HT-29 (cell line): ENCODE measurements around the gene MTMR6. TPM values are rescaled to one million over a fixed set of nuclear protein-coding genes. Genes with fewer than 3 reads are reported as not detected.

ENCODE experiments used
- DNase-seq: peaks from one replicate; pipeline ENCODE4 v3.0.0-alpha.2; 2015; ENCODE audit warnings: low spot score
- total RNA-seq: library from RNA; depleted of rRNA; stranded (reverse); fragments of >200 nt; shearing (Covaris generic); gene quantifications from 2 replicates; pipeline ENCODE4 v1.2.3, GENCODE V29; 2014; rRNA removed

Gene MTMR6
- total RNA-seq, 1 experiment from 2014 or later = 8.0 TPM

GRCh38 chr13:25217023-25217885, 70.0 kb downstream of the MTMR6 start:
- no peak for DNase-seq

- no peak for DNase-seq
These were observed 72.1 kb downstream of the MTMR6 start for GRCh38 chr13:25215253-25215575.

GRCh38 chr13:25214491-25215252, 72.6 kb downstream of the MTMR6 start:
- no peak for DNase-seq

- DNase-seq = no peak
These were observed 73.6 kb downstream of the MTMR6 start for GRCh38 chr13:25213715-25214114.

- no peak for DNase-seq
These were observed 76.3 kb downstream of the MTMR6 start for GRCh38 chr13:25210842-25211569.

GRCh38 chr13:25207291-25207810, 79.9 kb downstream of the MTMR6 start:
- DNase-seq = no peak

GRCh38 chr13:25204863-25205262, 82.4 kb downstream of the MTMR6 start:
- no peak for DNase-seq

- DNase-seq = no peak
These were observed 84.1 kb downstream of the MTMR6 start for GRCh38 chr13:25203127-25203740.

GRCh38 chr13:25200783-25201182, 86.5 kb downstream of the MTMR6 start:
- DNase-seq = no peak

- no peak for DNase-seq
These were observed 88.6 kb downstream of the MTMR6 start for GRCh38 chr13:25198647-25199046.

GRCh38 chr13:25196971-25197370, 90.3 kb downstream of the MTMR6 start:
- no peak for DNase-seq

Other genes starting within 250 kb of the MTMR6 start
- gene PABPC3, start 191.4 kb downstream of the MTMR6 start, total RNA-seq = 0.05 and 0.18 TPM in 2 replicates
- not detected in 2 replicates for gene AMER2, start 115.2 kb downstream of the MTMR6 start, total RNA-seq
- 72.8 and 80.8 TPM in 2 replicates for gene NUP58, start 14.1 kb upstream of the MTMR6 start, total RNA-seq
- not detected in 2 replicates for gene ATP8A2, start 84.5 kb upstream of the MTMR6 start, total RNA-seq